ENCODE data around the gene TASOR2. TPM values are rescaled to one million over a fixed set of nuclear protein-coding genes. Genes with fewer than 3 reads are reported as not detected.

Gene TASOR2
- total and polyA plus RNA-seq, 12 donors = 7.0 to 45.6 (median 32.2) TPM

- no peak for TF ChIP-seq CTCF (IDR thresholded peaks at IDR 0.05)
- Histone ChIP-seq H3K4me3 (no peak overlapping the region), H3K27ac (peak overlapping the region in 4 of 10 donors; percentile 1 to 87 (median 86)), H3K9me3 (no peaks in the 10 kb centered on the region), H3K36me3 (peaks cover 0 to 50% (median 5%) of the 10 kb centered on the region in 9 donors), H3K27me3 (no peaks in the 10 kb centered on the region), H3K4me1 (peaks cover 13 to 56% (median 33%) of the 10 kb centered on the region in 9 donors)
- intact Hi-C loops (cut with DNase I) = loop anchor here in 1 of 10 donors (5.0 kb wide), 1 partner anchor 35 kb away; the partner anchor contains the start of gene TASOR2
- 87 to 95% methylated on average over 11 of the region's 11 CpGs for WGBS, 2 donors
- no peak for ATAC-seq
- DNase-seq = no peak
These were observed 37.0 kb upstream of the TASOR2 start for GRCh38 chr10:5647507-5648240.

- Histone ChIP-seq H3K9me3 (no peaks in the 10 kb centered on the region), H3K4me1 (peaks cover 13 to 47% (median 28%) of the 10 kb centered on the region in 9 donors), H3K27me3 (no peaks in the 10 kb centered on the region), H3K36me3 (peaks cover 0 to 48% (median 5%) of the 10 kb centered on the region in 9 donors), H3K4me3 (no peak overlapping the region), H3K27ac (no peak overlapping the region)
- ATAC-seq = no peak
- no peak for TF ChIP-seq CTCF (IDR thresholded peaks at IDR 0.05)
- DNase-seq = no peak
- WGBS, 2 donors = 93 to 96% methylated on average over 47 to 50 of the region's 50 CpGs
- intact Hi-C loops (cut with DNase I) = loop anchor here in 1 of 10 donors (5.0 kb wide), 1 partner anchor 34 kb away; the partner anchor contains the start of gene TASOR2
These were observed 35.9 kb upstream of the TASOR2 start for GRCh38 chr10:5648494-5649457.

- WGBS, 2 donors = 98 to 99% methylated on average over 11 of the region's 11 CpGs
- H3K36me3 ChIP-seq = peaks cover 0 to 44% (median 5%) of the 10 kb centered on the region in 9 donors
- no peak overlapping the region for H3K4me3 ChIP-seq
- no peak for DNase-seq
- intact Hi-C loops (cut with DNase I) = loop anchor here in 1 of 10 donors (5.0 kb wide), 1 partner anchor 33 kb away; the partner anchor contains the start of gene TASOR2
- no peak overlapping the region for H3K27ac ChIP-seq
- TF ChIP-seq CTCF (IDR thresholded peaks at IDR 0.05) = no peak
- no peaks in the 10 kb centered on the region for H3K9me3 ChIP-seq
- no peaks in the 10 kb centered on the region for H3K27me3 ChIP-seq
- peaks cover 10 to 37% (median 20%) of the 10 kb centered on the region in 9 donors for H3K4me1 ChIP-seq
- no peak for ATAC-seq
These were observed 34.9 kb upstream of the TASOR2 start for GRCh38 chr10:5649746-5650145.

Data from heart right ventricle (tissue), 16 donors.